DOHH2 (cell line): ENCODE results near the gene MPRIP.

Experiments used
- H3F3A ChIP-seq: fragments of 200-600 bp; sonication (generic), shearing (Covaris generic); 2 replicates; pipeline ENCODE4 v1.6.0; 2016; ENCODE audit warnings: antibody characterized with exemption, mild to moderate bottlenecking; ENCODE audit not compliant: control insufficient read depth, insufficient read depth
- H3K27ac ChIP-seq: fragments of 200-600 bp; sonication (generic); 2 replicates; pipeline ENCODE4 v1.5.1; 2014; ENCODE audit warnings: low read depth, mild to moderate bottlenecking, low read length, moderate library complexity
- H3K27me3 ChIP-seq: fragments of 200-600 bp; sonication (generic); 2 replicates; pipeline ENCODE4 v1.6.1; 2014; ENCODE audit warnings: mild to moderate bottlenecking, low read length, mixed read lengths; ENCODE audit not compliant: control insufficient read depth
- H3K36me3 ChIP-seq: fragments of 200-600 bp; sonication (generic); 2 replicates; pipeline ENCODE4 v1.6.1; 2014; ENCODE audit warnings: mild to moderate bottlenecking, low read length, moderate library complexity, mixed read lengths; ENCODE audit not compliant: control insufficient read depth
- H3K4me1 ChIP-seq: fragments of 200-600 bp; sonication (generic); 2 replicates; pipeline ENCODE4 v1.6.1; 2014; ENCODE audit warnings: mild to moderate bottlenecking, low read length, mixed read lengths; ENCODE audit not compliant: control insufficient read depth
- H3K4me2 ChIP-seq: fragments of 200-600 bp; sonication (generic); 2 replicates; pipeline ENCODE4 v1.6.0; 2014; ENCODE audit warnings: mild to moderate bottlenecking, low read length, moderate library complexity
- H3K4me3 ChIP-seq: fragments of 200-600 bp; sonication (generic); 2 replicates; pipeline ENCODE4 v1.5.1; 2014; ENCODE audit warnings: mild to moderate bottlenecking, low read length, mixed read lengths
- H3K79me2 ChIP-seq: fragments of 200-600 bp; sonication (generic); 2 replicates; pipeline ENCODE4 v1.6.1; 2014; ENCODE audit warnings: mild to moderate bottlenecking, low read length, mixed read lengths; ENCODE audit not compliant: control insufficient read depth
- H3K9me2 ChIP-seq: fragments of 200-600 bp; sonication (generic); replicated peaks from 2 replicates; pipeline ENCODE4 v1.6.1; 2014; ENCODE audit warnings: mild to moderate bottlenecking, low read length, mixed read lengths; ENCODE audit not compliant: control insufficient read depth
- H3K9me3 ChIP-seq: fragments of 200-600 bp; sonication (generic); 2 replicates; pipeline ENCODE4 v1.6.1; 2014; ENCODE audit warnings: antibody characterized with exemption, low read length, mixed read lengths; ENCODE audit not compliant: control insufficient read depth, insufficient read depth
- H4K20me1 ChIP-seq: fragments of 200-600 bp; sonication (generic); 2 replicates; pipeline ENCODE4 v1.6.0; 2014; ENCODE audit warnings: low read depth, mild to moderate bottlenecking, antibody characterized with exemption, low read length, moderate library complexity; ENCODE audit not compliant: control insufficient read depth, insufficient read depth
- EZH2phosphoT487 ChIP-seq: fragments of 200-600 bp; sonication (generic); IDR thresholded peaks from 2 replicates; pipeline ENCODE4 v1.6.1; 2017; ENCODE audit warnings: borderline replicate concordance, mild to moderate bottlenecking, antibody characterized with exemption, low read length, moderate library complexity, mixed read lengths
- TF ChIP-seq, protein P1 (sequence below): fragments of 200-600 bp; sonication (generic); IDR thresholded peaks from one replicate; pipeline ENCODE4 v1.5.1; 2014; ENCODE audit warnings: antibody characterized with exemption, mild to moderate bottlenecking, low read depth, low read length; ENCODE audit not compliant: poor library complexity, severe bottlenecking

The MPRIP gene

DNA sequence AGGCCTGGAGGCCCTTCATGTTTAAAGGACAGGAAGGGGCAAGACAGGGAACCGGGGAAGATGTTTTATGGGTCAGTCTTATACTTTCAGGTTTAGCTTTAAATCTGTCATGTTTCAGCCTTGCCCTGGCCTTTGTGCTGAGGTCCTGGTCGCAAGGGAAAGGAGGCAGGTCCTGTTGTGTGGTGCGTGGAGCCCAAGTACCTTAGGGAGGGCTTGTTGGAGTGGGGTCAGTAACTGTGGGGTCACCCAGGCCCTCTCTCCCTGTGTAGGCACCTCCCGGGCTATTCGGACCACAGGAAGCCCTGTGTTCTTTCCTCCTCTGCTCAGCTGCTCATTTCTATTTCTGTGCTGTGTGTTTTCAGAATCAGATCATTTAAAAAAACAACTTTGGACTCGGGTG lies 42.7 kb downstream of the MPRIP start:
- H4K20me1 ChIP-seq, result no peaks in the 10 kb centered on the region; the same call in 1 of the 2 replicates

DNA sequence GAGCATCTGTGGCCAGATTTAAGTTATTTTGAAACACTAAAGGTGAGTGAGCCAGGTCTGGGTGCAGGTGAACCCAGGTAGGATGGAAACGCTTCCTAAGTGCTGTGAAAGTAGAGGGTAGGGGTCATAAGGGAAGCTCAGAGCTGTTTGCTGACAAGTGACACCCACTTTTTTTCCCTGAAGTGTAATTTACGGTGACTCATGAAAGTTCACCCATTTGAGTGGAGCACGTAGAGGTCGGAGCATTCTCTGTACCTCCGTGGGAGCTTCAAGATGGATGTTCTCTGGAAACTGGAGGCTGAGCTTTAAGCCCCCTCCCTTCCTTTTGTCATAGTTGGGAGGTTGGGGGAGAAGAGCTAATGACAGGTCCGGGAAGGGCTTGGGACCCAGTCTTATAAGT lies 44.3 kb downstream of the MPRIP start:
- Histone ChIP-seq H3K27ac (no peak overlapping the region), H3K9me3 (no peaks in the 10 kb centered on the region), H3K4me1 (peaks cover 37% of the 10 kb centered on the region), H3F3A (no peaks in the 10 kb centered on the region; the same call in 1 of the 2 replicates), H3K79me2 (peaks cover 11% of the 10 kb centered on the region), H3K36me3 (peaks cover 20% of the 10 kb centered on the region), H3K4me2 (no peak overlapping the region), H3K4me3 (no peak overlapping the region), H3K27me3 (no peaks in the 10 kb centered on the region), H4K20me1 (no peaks in the 10 kb centered on the region; the same call in 1 of the 2 replicates), H3K9me2 (no peaks in the 10 kb centered on the region)
- TF ChIP-seq, protein P1, sequence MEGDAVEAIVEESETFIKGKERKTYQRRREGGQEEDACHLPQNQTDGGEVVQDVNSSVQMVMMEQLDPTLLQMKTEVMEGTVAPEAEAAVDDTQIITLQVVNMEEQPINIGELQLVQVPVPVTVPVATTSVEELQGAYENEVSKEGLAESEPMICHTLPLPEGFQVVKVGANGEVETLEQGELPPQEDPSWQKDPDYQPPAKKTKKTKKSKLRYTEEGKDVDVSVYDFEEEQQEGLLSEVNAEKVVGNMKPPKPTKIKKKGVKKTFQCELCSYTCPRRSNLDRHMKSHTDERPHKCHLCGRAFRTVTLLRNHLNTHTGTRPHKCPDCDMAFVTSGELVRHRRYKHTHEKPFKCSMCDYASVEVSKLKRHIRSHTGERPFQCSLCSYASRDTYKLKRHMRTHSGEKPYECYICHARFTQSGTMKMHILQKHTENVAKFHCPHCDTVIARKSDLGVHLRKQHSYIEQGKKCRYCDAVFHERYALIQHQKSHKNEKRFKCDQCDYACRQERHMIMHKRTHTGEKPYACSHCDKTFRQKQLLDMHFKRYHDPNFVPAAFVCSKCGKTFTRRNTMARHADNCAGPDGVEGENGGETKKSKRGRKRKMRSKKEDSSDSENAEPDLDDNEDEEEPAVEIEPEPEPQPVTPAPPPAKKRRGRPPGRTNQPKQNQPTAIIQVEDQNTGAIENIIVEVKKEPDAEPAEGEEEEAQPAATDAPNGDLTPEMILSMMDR, result no peak
- TF ChIP-seq EZH2phosphoT487, result no peak

More for the DNA sequence above, 42.7 kb downstream of the MPRIP start:
- Histone ChIP-seq H3F3A (no peaks in the 10 kb centered on the region; the same call in 1 of the 2 replicates), H3K27ac (no peak overlapping the region), H3K9me2 (no peaks in the 10 kb centered on the region), H3K79me2 (peaks cover 20% of the 10 kb centered on the region), H3K4me2 (no peak overlapping the region), H3K4me1 (peaks cover 37% of the 10 kb centered on the region), H3K36me3 (peaks cover 20% of the 10 kb centered on the region), H3K9me3 (no peaks in the 10 kb centered on the region), H3K27me3 (no peaks in the 10 kb centered on the region), H3K4me3 (no peak overlapping the region)
- TF ChIP-seq, protein P1, result no peak
- TF ChIP-seq EZH2phosphoT487, result no peak

DNA sequence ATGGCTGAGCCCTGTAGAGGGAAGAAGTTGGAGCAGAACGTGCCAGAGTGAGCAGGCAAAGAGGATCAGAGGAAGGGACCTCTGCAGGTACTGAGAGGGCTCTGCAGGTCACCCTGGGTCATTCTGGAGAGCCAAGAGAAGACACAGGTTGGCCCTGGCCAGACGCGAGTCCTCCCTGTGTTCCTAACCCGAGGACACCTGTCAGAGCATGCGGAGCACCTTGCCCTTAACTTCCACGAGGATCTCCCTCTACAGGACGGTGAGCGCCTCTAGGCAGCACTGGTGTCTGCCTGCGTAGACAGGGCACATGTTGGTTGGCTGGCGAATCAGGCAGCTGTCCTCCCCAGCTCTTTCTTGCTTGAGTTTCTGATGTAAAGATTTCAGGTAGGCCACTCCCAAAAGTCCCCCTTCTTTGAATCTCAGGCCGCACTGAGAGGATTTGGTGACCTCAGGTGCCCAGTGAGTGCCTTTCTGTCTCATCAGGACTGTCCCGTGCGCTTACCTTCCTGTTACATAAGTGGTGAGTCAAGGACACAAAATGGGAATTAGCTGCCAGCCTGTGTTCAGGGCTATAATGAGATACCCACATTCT lies 45.3 kb downstream of the MPRIP start:
- H3K9me2 ChIP-seq, result no peaks in the 10 kb centered on the region
- no peak overlapping the region for H3K27ac ChIP-seq
- peaks cover 13% of the 10 kb centered on the region for H3K79me2 ChIP-seq
- H3K27me3 ChIP-seq, result no peaks in the 10 kb centered on the region
- no peaks in the 10 kb centered on the region; the same call in 1 of the 2 replicates for H3F3A ChIP-seq
- H3K4me1 ChIP-seq, result peaks cover 40% of the 10 kb centered on the region
- peak overlapping the region; percentile 34 for H3K4me3 ChIP-seq
- H3K4me2 ChIP-seq, result peak overlapping the region; percentile 60
- no peaks in the 10 kb centered on the region; the same call in 1 of the 2 replicates for H4K20me1 ChIP-seq
- no peak for TF ChIP-seq EZH2phosphoT487
- TF ChIP-seq, protein P1, result no peak
- peaks cover 20% of the 10 kb centered on the region for H3K36me3 ChIP-seq
- no peaks in the 10 kb centered on the region for H3K9me3 ChIP-seq
